Measurements from ENCODE around the gene SFMBT1.
A peak's percentile ranks its signal among the peaks of the same experiment; 100 is the strongest.

The SFMBT1 gene

DNA sequence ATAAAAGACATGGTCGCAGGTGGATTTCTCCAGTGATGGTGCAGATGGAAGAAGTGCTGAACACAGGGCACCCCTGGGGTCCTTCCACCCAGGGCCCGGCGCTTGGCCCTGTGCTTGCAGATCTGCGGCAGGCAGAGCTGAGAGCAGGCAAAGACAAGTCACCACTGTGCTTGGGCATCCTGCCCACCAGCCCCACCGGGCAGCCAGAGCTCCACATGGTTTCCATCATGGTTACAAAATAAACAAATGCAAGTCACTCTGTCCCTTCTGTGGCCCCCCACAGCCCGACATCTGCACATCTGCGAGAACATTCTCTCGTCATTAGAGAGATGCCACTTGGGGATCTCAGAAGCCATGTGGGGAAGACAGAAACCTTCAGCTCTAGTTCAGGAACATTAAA lies 37.6 kb upstream of the SFMBT1 start:
- Histone ChIP-seq H2BK12ac (ENCODE audit: low read length in 2 of 2) (peak overlapping the region in 1 of 2 experiments; percentile 26), H2BK5ac (ENCODE audit: low read depth, low read length, poor library complexity, severe bottlenecking) (no peak overlapping the region), H3K4me3 (ENCODE audit: insufficient read depth in 1 of 2, low read depth in 1 of 2, low read length in 2 of 2) (no peak overlapping the region), H3K36me3 (ENCODE audit: control insufficient read depth in 1 of 2, insufficient read depth in 2 of 2, low read depth in 1 of 2, low read length in 2 of 2) (peaks cover 0 to 5% of the 10 kb centered on the region in 2 experiments), H3K14ac (ENCODE audit: low read length in 2 of 2) (peak overlapping the region in 1 of 2 experiments; percentile 55), H3K9ac (ENCODE audit: low read length) (peak overlapping the region; percentile 39), H3K9me3 (ENCODE audit: control insufficient read depth, low read length) (no peaks in the 10 kb centered on the region), H3K23ac (ENCODE audit: low read length in 2 of 2) (no peak overlapping the region), H4K8ac (ENCODE audit: low read length) (no peak overlapping the region), H3K79me1 (replicated peaks; ENCODE audit: low read length, poor library complexity, severe bottlenecking) (no peaks in the 10 kb centered on the region), H4K91ac (ENCODE audit: low read length) (no peak overlapping the region), H3K18ac (ENCODE audit: low read depth in 1 of 2, low read length in 2 of 2) (no peak overlapping the region), H2BK15ac (ENCODE audit: low read depth, poor library complexity, severe bottlenecking) (no peak overlapping the region), H3K4ac (ENCODE audit: low read depth in 1 of 2, low read length in 2 of 2) (no peak overlapping the region), H2AK5ac (ENCODE audit: low read length, severe bottlenecking) (no peak overlapping the region), H2AFZ (ENCODE audit: low read depth, low read length) (no peak overlapping the region), H3K27ac (ENCODE audit: low read length, poor library complexity, severe bottlenecking) (no peak overlapping the region), H2BK120ac (ENCODE audit: low read depth, low read length) (no peak overlapping the region), H3K27me3 (ENCODE audit: control insufficient read depth in 1 of 2, insufficient read depth in 1 of 2, low read length in 2 of 2) (peaks cover 0 to 4% of the 10 kb centered on the region in 2 experiments), H3K4me2 (ENCODE audit: low read length, poor library complexity, severe bottlenecking) (no peak overlapping the region), H3K4me1 (ENCODE audit: control insufficient read depth, insufficient read depth, low read depth, low read length) (peaks cover 14% of the 10 kb centered on the region)
- WGBS = 70% methylated on average over 8 of the region's 8 CpGs
- DNase-seq = peak; percentile 39

DNA sequence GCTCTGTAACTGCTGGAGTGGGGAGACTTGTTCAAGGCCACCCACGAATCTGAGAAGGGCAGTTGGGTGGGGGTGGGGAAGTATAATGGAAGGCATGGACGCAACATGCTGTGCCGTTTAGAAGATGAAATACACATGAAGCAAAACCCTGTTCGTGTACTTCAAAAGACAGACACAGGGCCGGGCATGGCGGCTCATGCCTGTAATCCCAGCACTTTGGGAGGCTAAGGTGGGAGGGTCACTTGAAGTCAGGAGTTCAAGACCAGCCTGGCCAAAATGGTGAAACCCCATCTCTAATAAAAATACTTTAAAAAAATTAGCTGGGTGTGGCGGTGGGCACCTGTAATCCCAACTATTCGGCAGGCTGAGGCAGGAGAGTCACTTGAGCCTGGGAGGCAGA lies 36.9 kb upstream of the SFMBT1 start:
- Histone ChIP-seq H2AK5ac (ENCODE audit: low read length, severe bottlenecking) (no peak overlapping the region), H3K18ac (ENCODE audit: low read depth in 1 of 2, low read length in 2 of 2) (no peak overlapping the region), H2BK15ac (ENCODE audit: low read depth, poor library complexity, severe bottlenecking) (no peak overlapping the region), H3K4me2 (ENCODE audit: low read length, poor library complexity, severe bottlenecking) (no peak overlapping the region), H3K14ac (ENCODE audit: low read length in 2 of 2) (no peak overlapping the region), H4K8ac (ENCODE audit: low read length) (no peak overlapping the region), H3K79me1 (replicated peaks; ENCODE audit: low read length, poor library complexity, severe bottlenecking) (no peaks in the 10 kb centered on the region), H3K36me3 (ENCODE audit: control insufficient read depth in 1 of 2, insufficient read depth in 2 of 2, low read depth in 1 of 2, low read length in 2 of 2) (peaks cover 0 to 5% of the 10 kb centered on the region in 2 experiments), H3K27ac (ENCODE audit: low read length, poor library complexity, severe bottlenecking) (no peak overlapping the region), H3K27me3 (ENCODE audit: control insufficient read depth in 1 of 2, insufficient read depth in 1 of 2, low read length in 2 of 2) (peaks cover 0 to 6% of the 10 kb centered on the region in 2 experiments), H4K91ac (ENCODE audit: low read length) (no peak overlapping the region), H2BK120ac (ENCODE audit: low read depth, low read length) (no peak overlapping the region), H2BK12ac (ENCODE audit: low read length in 2 of 2) (no peak overlapping the region), H3K9me3 (ENCODE audit: control insufficient read depth, low read length) (no peaks in the 10 kb centered on the region), H3K4me3 (ENCODE audit: insufficient read depth in 1 of 2, low read depth in 1 of 2, low read length in 2 of 2) (no peak overlapping the region), H3K23ac (ENCODE audit: low read length in 2 of 2) (no peak overlapping the region), H3K4ac (ENCODE audit: low read depth in 1 of 2, low read length in 2 of 2) (no peak overlapping the region), H2BK5ac (ENCODE audit: low read depth, low read length, poor library complexity, severe bottlenecking) (no peak overlapping the region), H2AFZ (ENCODE audit: low read depth, low read length) (no peak overlapping the region), H3K9ac (ENCODE audit: low read length) (no peak overlapping the region), H3K4me1 (ENCODE audit: control insufficient read depth, insufficient read depth, low read depth, low read length) (peaks cover 11% of the 10 kb centered on the region)
- 88% methylated on average over 6 of the region's 8 CpGs for WGBS
- no peak for DNase-seq

DNA sequence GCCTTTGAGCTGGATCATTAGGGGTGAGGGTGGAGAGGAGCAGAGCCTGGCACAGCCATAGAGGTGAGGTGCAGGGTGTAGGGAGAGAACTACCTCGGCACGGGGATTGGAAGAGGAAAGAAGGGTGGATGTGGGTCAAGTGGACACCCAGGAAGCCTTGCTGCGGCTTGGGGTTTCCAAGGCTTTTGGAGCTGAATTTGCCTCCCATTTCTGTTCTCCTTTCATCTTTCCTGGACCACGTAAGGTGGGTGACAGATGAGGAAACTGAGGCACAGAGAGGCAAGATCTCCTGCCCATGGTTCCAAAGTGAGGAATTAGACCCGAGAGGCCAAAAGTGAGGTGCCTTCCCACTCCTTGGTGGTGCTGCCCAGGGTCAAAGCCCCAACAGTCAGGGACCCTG lies 35.4 kb upstream of the SFMBT1 start:
- Histone ChIP-seq H3K23ac (ENCODE audit: low read length in 2 of 2) (no peak overlapping the region), H3K36me3 (ENCODE audit: control insufficient read depth in 1 of 2, insufficient read depth in 2 of 2, low read depth in 1 of 2, low read length in 2 of 2) (peaks cover 3 to 5% of the 10 kb centered on the region in 2 experiments), H2BK120ac (ENCODE audit: low read depth, low read length) (no peak overlapping the region), H3K9ac (ENCODE audit: low read length) (no peak overlapping the region), H4K8ac (ENCODE audit: low read length) (no peak overlapping the region), H2BK15ac (ENCODE audit: low read depth, poor library complexity, severe bottlenecking) (no peak overlapping the region), H2AFZ (ENCODE audit: low read depth, low read length) (no peak overlapping the region), H2AK5ac (ENCODE audit: low read length, severe bottlenecking) (no peak overlapping the region), H2BK5ac (ENCODE audit: low read depth, low read length, poor library complexity, severe bottlenecking) (no peak overlapping the region), H3K4me3 (ENCODE audit: insufficient read depth in 1 of 2, low read depth in 1 of 2, low read length in 2 of 2) (no peak overlapping the region), H3K4ac (ENCODE audit: low read depth in 1 of 2, low read length in 2 of 2) (no peak overlapping the region), H2BK12ac (ENCODE audit: low read length in 2 of 2) (no peak overlapping the region), H3K14ac (ENCODE audit: low read length in 2 of 2) (no peak overlapping the region), H3K27me3 (ENCODE audit: control insufficient read depth in 1 of 2, insufficient read depth in 1 of 2, low read length in 2 of 2) (peaks cover 0 to 12% of the 10 kb centered on the region in 2 experiments), H3K79me1 (replicated peaks; ENCODE audit: low read length, poor library complexity, severe bottlenecking) (no peaks in the 10 kb centered on the region), H3K4me2 (ENCODE audit: low read length, poor library complexity, severe bottlenecking) (no peak overlapping the region), H3K27ac (ENCODE audit: low read length, poor library complexity, severe bottlenecking) (no peak overlapping the region), H3K4me1 (ENCODE audit: control insufficient read depth, insufficient read depth, low read depth, low read length) (peaks cover 8% of the 10 kb centered on the region), H4K91ac (ENCODE audit: low read length) (no peak overlapping the region), H3K18ac (ENCODE audit: low read depth in 1 of 2, low read length in 2 of 2) (no peak overlapping the region), H3K9me3 (ENCODE audit: control insufficient read depth, low read length) (no peaks in the 10 kb centered on the region)
- WGBS = 91% methylated on average over 2 of the region's 5 CpGs
- DNase-seq = no peak

DNA sequence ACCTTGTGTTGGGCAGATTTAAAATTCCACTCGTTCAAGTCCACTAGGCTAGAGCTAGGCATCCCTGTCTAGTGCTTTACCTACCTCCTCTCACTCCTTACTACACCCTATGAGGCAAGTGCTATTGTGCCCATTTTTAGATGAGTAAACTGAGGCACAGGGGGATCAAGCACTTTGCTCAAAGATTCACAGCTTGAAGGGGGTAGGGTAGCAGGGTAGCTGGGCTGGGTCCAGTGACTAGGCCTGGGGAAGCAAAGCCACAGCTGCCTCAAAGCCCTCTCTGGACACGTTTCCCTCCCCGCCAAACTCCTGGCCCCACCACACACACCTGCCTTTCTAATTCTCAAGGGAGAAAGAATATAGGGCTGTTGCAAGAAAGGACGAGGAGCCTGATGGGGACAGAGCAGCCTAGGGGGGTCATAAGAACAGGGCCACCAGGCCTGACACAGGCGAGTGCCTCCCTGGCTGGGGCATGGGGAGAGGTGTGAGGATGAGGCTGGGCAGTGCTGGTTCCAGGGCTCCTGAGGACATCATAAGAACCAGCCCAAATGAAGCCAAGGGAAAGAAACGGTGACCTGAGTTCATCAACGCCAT lies 34.8 kb upstream of the SFMBT1 start:
- Histone ChIP-seq H3K4me1 (ENCODE audit: control insufficient read depth, insufficient read depth, low read depth, low read length) (peaks cover 8% of the 10 kb centered on the region), H3K36me3 (ENCODE audit: control insufficient read depth in 1 of 2, insufficient read depth in 2 of 2, low read depth in 1 of 2, low read length in 2 of 2) (peaks cover 3 to 5% of the 10 kb centered on the region in 2 experiments), H3K4ac (ENCODE audit: low read depth in 1 of 2, low read length in 2 of 2) (no peak overlapping the region), H2AFZ (ENCODE audit: low read depth, low read length) (no peak overlapping the region), H2AK5ac (ENCODE audit: low read length, severe bottlenecking) (no peak overlapping the region), H3K27ac (ENCODE audit: low read length, poor library complexity, severe bottlenecking) (no peak overlapping the region), H3K4me3 (ENCODE audit: insufficient read depth in 1 of 2, low read depth in 1 of 2, low read length in 2 of 2) (no peak overlapping the region), H2BK120ac (ENCODE audit: low read depth, low read length) (no peak overlapping the region), H3K79me1 (replicated peaks; ENCODE audit: low read length, poor library complexity, severe bottlenecking) (no peaks in the 10 kb centered on the region), H2BK15ac (ENCODE audit: low read depth, poor library complexity, severe bottlenecking) (no peak overlapping the region), H2BK5ac (ENCODE audit: low read depth, low read length, poor library complexity, severe bottlenecking) (no peak overlapping the region), H4K91ac (ENCODE audit: low read length) (no peak overlapping the region), H3K9ac (ENCODE audit: low read length) (no peak overlapping the region), H3K23ac (ENCODE audit: low read length in 2 of 2) (peak overlapping the region in 1 of 2 experiments; percentile 31), H4K8ac (ENCODE audit: low read length) (no peak overlapping the region), H3K9me3 (ENCODE audit: control insufficient read depth, low read length) (no peaks in the 10 kb centered on the region), H3K18ac (ENCODE audit: low read depth in 1 of 2, low read length in 2 of 2) (no peak overlapping the region), H3K4me2 (ENCODE audit: low read length, poor library complexity, severe bottlenecking) (no peak overlapping the region), H2BK12ac (ENCODE audit: low read length in 2 of 2) (no peak overlapping the region), H3K14ac (ENCODE audit: low read length in 2 of 2) (no peak overlapping the region), H3K27me3 (ENCODE audit: control insufficient read depth in 1 of 2, insufficient read depth in 1 of 2, low read length in 2 of 2) (peaks cover 0 to 12% of the 10 kb centered on the region in 2 experiments)
- no peak for DNase-seq
- WGBS = 68% methylated on average over 5 of the region's 7 CpGs

Data from mesenchymal stem cell (in vitro differentiated cells and primary cell).